DND-41 (cell line): Measurements from ENCODE around the gene DCAKD.

Experiments
- EZH2 ChIP-seq: IDR thresholded peaks from 3 replicates; pipeline ENCODE4 v1.6.1; 2012; ENCODE audit warnings: borderline replicate concordance, low read depth, mild to moderate bottlenecking, moderate library complexity, low read length, inconsistent platforms; ENCODE audit not compliant: severe bottlenecking
- TF ChIP-seq, protein P1 (sequence below): IDR thresholded peaks from 2 replicates; pipeline ENCODE4 v1.5.1; 2012; ENCODE audit warnings: borderline replicate concordance, low read length, moderate library complexity, mild to moderate bottlenecking; ENCODE audit not compliant: poor library complexity, severe bottlenecking; ENCODE audit errors: extremely low read depth

DNA sequence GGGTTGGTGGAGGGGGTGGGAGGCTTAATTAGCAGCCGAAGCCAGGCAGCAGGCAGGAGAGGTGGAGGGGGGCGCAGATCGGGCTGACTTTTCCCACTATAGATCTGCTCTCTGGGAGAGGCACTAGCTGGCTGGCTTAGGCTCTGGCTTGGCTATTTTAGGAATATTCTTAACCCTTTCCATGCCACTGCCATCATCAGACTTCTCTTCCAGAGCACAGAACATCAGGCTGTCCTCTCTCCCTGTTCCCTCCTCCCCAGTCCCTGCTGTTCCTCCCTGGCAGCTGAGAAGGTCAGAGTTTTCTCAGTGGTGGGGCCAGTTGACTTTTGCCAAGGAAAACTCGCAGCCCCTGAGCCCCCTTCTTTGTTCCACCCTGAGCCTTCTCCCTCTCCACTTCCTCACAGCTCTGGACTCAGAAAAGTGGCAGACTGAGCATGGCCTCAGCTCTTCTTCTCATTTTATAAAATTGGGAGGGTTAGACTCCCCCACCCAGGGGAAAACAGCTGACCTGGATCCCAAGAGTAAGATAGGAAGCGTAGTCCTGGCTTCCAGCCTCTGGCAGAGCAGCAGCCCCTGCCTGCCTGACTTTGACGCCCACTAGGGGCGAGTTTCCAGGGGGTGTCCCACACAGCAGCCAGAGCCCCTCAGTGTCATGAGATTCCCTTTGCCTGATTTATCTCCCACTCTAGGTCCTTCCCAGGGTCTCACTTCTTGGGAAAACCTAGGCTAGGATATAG, 73.5 kb downstream of the DCAKD start:
- TF ChIP-seq, protein P1, sequence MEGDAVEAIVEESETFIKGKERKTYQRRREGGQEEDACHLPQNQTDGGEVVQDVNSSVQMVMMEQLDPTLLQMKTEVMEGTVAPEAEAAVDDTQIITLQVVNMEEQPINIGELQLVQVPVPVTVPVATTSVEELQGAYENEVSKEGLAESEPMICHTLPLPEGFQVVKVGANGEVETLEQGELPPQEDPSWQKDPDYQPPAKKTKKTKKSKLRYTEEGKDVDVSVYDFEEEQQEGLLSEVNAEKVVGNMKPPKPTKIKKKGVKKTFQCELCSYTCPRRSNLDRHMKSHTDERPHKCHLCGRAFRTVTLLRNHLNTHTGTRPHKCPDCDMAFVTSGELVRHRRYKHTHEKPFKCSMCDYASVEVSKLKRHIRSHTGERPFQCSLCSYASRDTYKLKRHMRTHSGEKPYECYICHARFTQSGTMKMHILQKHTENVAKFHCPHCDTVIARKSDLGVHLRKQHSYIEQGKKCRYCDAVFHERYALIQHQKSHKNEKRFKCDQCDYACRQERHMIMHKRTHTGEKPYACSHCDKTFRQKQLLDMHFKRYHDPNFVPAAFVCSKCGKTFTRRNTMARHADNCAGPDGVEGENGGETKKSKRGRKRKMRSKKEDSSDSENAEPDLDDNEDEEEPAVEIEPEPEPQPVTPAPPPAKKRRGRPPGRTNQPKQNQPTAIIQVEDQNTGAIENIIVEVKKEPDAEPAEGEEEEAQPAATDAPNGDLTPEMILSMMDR: no peak
- no peak for TF ChIP-seq EZH2
